Suprapubic skin (tissue), 4 donors: ENCODE data around the gene SIK2.

ENCODE experiments used
- POLR2A ChIP-seq, 2 donors: fragments of 450-650 bp; IDR thresholded peaks; one replicate each; pipeline ENCODE4 v1.6.1; 2017; ENCODE audit warnings: antibody characterized with exemption in 2 of 2, mild to moderate bottlenecking in 2 of 2, moderate library complexity in 2 of 2
- POLR2AphosphoS5 ChIP-seq, 3 donors: sonication (generic); formaldehyde crosslinking; IDR thresholded peaks; one replicate each; pipeline ENCODE4 v1.6.1; 2017; ENCODE audit warnings: antibody characterized with exemption in 3 of 3
- TF ChIP-seq, protein P1 (sequence below), 2 donors: fragments of 200-600 bp in 1 of 2; fragments of 450-650 bp in 1 of 2; sonication (generic) in 1 of 2; IDR thresholded peaks; one replicate each; pipeline ENCODE4 v1.5.1; 2016 to 2019; ENCODE audit warnings: antibody characterized with exemption in 2 of 2, mild to moderate bottlenecking in 1 of 2, moderate library complexity in 1 of 2

DNA sequence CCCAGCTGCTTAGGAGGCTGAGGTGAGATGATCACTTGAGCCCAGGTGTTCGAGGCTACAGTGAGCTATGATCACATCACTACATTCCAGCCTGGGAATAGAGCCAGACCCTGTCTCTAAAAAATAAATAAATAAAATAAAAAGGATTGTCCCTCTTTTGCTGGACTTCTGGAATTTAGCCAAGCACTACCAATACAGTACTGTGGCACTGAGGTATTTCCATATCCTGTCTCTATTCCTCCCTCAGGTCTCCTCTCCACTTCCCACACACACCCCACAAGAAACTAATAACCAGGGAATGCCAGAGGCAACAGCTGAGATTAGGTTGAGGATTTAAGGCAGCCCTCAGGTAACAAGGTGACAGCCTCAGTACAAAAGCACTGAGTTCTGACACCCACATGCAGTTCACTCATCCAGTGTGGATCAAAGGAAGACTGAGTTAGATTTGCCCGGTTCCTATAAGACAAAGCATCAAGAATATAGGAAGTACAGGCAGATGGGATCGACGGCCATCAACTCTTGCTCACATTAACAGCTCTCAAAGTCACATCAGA, 168.4 kb downstream of the SIK2 start:
- TF ChIP-seq POLR2A (IDR thresholded peaks at IDR 0.05): no peak
- TF ChIP-seq, protein P1, sequence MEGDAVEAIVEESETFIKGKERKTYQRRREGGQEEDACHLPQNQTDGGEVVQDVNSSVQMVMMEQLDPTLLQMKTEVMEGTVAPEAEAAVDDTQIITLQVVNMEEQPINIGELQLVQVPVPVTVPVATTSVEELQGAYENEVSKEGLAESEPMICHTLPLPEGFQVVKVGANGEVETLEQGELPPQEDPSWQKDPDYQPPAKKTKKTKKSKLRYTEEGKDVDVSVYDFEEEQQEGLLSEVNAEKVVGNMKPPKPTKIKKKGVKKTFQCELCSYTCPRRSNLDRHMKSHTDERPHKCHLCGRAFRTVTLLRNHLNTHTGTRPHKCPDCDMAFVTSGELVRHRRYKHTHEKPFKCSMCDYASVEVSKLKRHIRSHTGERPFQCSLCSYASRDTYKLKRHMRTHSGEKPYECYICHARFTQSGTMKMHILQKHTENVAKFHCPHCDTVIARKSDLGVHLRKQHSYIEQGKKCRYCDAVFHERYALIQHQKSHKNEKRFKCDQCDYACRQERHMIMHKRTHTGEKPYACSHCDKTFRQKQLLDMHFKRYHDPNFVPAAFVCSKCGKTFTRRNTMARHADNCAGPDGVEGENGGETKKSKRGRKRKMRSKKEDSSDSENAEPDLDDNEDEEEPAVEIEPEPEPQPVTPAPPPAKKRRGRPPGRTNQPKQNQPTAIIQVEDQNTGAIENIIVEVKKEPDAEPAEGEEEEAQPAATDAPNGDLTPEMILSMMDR (IDR thresholded peaks at IDR 0.05): no peak
- TF ChIP-seq POLR2AphosphoS5 (IDR thresholded peaks at IDR 0.05): no peak
